Stimulated activated CD4-positive, alpha-beta T cell treated with anti-CD3 and anti-CD28 coated beads, Interleukin-4, amount 100 ng/mL, for 24 hours (primary cell): ENCODE data around the gene ALK.
"Not testable (repeated sequence)": the region's sequence is repeated elsewhere in the genome, so short reads cannot be mapped to it uniquely, and the experiment has no call there.

Experiments
- DNase-seq: peaks from one replicate; pipeline ENCODE4 v3.0.0-alpha.2; 2020

Gene ALK

GRCh38 chr2:29255004-29255403, 666.4 kb downstream of the ALK start:
- DNase-seq, result no peak

- not testable (repeated sequence) for DNase-seq
Observed at GRCh38 chr2:29253495-29254275, 667.7 kb downstream of the ALK start.

GRCh38 chr2:29253026-29253425, 668.4 kb downstream of the ALK start:
- DNase-seq, result no peak

GRCh38 chr2:29251406-29251805, 670.0 kb downstream of the ALK start:
- no peak for DNase-seq

GRCh38 chr2:29250977-29251376, 670.4 kb downstream of the ALK start:
- DNase-seq, result no peak

- DNase-seq, result no peak
Observed at GRCh38 chr2:29249666-29250253, 671.6 kb downstream of the ALK start.

GRCh38 chr2:29247336-29247914, 674.0 kb downstream of the ALK start:
- no peak for DNase-seq

GRCh38 chr2:29246383-29247300, 674.7 kb downstream of the ALK start:
- no peak for DNase-seq

GRCh38 chr2:29245742-29246382, 675.5 kb downstream of the ALK start:
- no peak for DNase-seq

GRCh38 chr2:29245035-29245741, 676.2 kb downstream of the ALK start:
- not testable (repeated sequence) for DNase-seq

GRCh38 chr2:29242621-29243375, 678.6 kb downstream of the ALK start:
- DNase-seq, result no peak

GRCh38 chr2:29241955-29242565, 679.3 kb downstream of the ALK start:
- no peak for DNase-seq

GRCh38 chr2:29241341-29241740, 680.0 kb downstream of the ALK start:
- no peak for DNase-seq

- DNase-seq, result no peak
Observed at GRCh38 chr2:29240601-29241000, 680.8 kb downstream of the ALK start.

GRCh38 chr2:29239209-29239960, 682.0 kb downstream of the ALK start:
- DNase-seq, result no peak

- DNase-seq, result no peak
Observed at GRCh38 chr2:29238497-29238896, 682.9 kb downstream of the ALK start.

GRCh38 chr2:29236074-29236473, 685.3 kb downstream of the ALK start:
- no peak for DNase-seq

GRCh38 chr2:29235411-29235810, 686.0 kb downstream of the ALK start:
- DNase-seq, result no peak

GRCh38 chr2:29233428-29233827, 688.0 kb downstream of the ALK start:
- no peak for DNase-seq

GRCh38 chr2:29232041-29232440, 689.3 kb downstream of the ALK start:
- no peak for DNase-seq
